HG03378 (cell line): Measurements from ENCODE around the gene GAB1.

Experiments used
- ATAC-seq: cut with Tn5 transposase; IDR thresholded peaks from one replicate; pipeline ENCODE4 v1.9.1; 2021; ENCODE audit warnings: mild to moderate bottlenecking, moderate library complexity; ENCODE audit not compliant: unreplicated experiment

The GAB1 gene

GRCh38 chr4:143357161-143357845 lies 20.6 kb downstream of the GAB1 start:
- ATAC-seq: no peak

- ATAC-seq: no peak
These were observed 21.7 kb downstream of the GAB1 start for GRCh38 chr4:143358419-143358818.

DNA sequence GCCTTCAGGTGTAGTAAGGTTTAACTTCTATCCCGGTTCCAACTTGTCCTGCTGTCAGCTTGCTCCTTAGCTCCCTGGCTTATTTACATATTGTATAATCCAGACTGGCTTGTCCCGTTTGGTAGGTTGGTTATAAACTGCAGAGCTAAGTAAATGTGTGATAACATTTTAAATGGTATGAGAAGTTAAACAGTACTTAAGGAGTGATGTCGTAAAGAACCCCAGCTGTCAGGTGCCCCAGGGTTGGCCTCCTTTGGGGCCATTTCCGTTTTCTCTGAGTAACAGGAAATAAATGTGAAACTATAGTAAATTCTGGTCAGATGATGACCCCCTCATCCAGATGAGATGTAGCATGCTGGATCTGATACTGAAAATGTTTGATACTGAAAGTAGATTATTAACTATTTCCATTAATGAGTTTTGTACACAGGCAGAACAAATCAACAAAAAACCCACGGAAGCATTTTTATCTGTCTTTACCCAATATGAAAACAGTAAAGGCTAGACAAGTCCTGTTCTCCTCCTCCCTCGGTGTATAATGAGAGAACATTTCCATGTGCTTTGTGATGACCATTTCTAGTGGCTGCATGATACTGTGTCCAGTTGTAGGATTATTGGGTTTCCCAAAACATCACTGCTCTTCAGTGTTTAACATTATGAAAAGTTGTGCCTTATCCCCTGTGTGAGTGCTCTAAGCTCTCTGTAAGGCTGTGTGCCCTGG lies 22.4 kb downstream of the GAB1 start:
- ATAC-seq: peak; percentile 90

DNA sequence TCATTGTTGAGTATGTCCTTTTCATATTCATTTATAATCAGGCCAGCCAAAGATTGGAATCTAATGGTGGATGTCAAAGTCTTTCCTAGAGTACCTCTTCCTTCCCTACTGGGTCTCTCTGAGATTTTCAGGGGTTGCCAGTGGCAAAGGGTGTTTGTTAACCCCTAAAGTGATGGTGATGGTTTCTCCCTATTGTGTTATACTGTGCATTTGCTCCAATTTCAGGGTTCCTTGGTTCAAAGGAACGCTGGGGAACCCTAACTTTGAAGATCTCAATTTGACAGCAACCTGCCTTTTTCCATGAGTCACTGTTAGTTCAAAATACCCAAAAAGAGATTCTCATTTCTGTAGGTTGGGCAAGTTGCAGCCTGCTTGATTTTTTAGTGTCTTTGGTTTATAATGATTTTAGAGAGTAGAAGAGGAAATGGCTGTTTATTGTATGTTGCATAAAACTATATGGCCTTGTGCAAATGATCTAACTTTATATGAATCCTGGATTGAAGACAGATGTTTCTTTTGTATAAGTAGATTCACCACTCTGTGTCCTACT lies 23.0 kb downstream of the GAB1 start:
- no peak for ATAC-seq

DNA sequence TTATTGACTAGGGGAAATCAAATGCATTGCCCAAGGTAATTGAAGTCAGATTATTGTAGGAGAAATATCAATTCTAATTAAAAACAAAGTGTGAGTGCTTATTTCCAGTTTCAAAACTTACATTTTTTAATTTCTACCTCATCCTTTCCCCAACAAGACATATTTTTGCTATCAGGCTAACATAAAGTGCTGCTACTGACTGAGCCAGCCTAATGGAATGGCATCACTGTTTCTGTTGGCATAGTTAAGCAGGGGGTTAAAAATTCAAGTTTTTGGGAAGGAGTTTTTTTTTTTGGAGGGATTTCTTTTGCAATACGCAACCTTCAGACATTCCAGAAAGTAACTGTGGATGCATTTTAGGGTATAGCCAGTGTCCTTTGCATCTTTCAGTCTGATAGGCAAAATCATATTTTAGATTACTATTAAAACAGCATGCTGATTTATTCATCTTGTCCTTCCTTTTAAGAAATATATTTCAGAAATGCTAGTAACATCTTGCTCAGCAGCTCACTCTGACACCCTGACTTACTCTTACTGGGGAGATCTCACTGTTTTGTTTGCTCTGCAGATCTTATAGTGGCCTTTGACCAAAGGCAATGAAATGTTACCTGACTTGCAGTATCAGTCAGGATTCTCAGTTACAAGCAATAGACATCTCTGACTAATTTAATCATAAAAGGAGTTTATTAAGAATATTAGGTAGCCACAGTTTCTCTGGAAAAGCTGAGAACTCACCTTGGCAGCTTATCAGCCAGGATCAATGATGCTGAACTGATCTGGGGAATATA lies 24.4 kb downstream of the GAB1 start:
- ATAC-seq: no peak

- no peak for ATAC-seq
These were observed 25.8 kb downstream of the GAB1 start for GRCh38 chr4:143362349-143363046.

GRCh38 chr4:143363332-143363731 lies 26.7 kb downstream of the GAB1 start:
- no peak for ATAC-seq

DNA sequence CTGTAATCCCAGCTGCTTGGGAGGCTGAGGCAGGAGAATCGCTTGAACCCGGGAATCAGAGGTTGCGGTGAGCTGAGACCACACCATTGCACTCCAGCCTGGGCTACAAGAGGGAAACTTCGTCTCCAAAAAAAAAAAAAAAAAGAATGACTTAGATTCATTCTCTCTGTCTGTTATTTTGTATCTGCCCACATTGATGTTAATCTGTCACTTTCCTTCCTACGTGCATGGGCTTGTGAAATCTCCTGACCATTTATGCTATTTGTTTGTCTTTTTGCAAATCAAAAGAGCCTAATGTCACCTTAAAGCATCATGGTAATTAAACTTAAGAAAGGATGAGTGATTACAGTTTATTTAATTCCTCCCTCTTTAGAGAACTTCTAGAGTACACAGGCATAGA lies 27.4 kb downstream of the GAB1 start:
- ATAC-seq: no peak

DNA sequence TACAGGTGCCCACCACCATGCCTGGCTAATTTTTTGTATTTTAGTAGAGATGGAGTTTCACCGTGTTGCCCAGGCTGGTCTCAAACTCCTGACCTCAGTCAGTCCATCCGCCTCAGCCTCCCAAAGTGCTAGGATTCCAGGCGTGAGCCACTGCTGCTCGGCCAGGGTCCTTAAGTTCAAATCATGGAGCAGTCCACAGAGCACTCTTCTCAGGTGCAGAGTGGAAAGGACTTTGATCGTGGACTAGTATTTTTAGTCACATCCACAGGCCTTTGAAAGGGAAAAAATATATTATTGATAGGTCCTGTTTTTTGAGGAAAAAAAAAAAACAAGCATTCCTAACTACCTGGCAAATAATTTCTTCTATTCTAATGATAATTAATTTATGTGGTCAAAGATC lies 31.2 kb downstream of the GAB1 start:
- ATAC-seq: no peak

- ATAC-seq: no peak
These were observed 32.9 kb downstream of the GAB1 start for GRCh38 chr4:143369552-143369951.

DNA sequence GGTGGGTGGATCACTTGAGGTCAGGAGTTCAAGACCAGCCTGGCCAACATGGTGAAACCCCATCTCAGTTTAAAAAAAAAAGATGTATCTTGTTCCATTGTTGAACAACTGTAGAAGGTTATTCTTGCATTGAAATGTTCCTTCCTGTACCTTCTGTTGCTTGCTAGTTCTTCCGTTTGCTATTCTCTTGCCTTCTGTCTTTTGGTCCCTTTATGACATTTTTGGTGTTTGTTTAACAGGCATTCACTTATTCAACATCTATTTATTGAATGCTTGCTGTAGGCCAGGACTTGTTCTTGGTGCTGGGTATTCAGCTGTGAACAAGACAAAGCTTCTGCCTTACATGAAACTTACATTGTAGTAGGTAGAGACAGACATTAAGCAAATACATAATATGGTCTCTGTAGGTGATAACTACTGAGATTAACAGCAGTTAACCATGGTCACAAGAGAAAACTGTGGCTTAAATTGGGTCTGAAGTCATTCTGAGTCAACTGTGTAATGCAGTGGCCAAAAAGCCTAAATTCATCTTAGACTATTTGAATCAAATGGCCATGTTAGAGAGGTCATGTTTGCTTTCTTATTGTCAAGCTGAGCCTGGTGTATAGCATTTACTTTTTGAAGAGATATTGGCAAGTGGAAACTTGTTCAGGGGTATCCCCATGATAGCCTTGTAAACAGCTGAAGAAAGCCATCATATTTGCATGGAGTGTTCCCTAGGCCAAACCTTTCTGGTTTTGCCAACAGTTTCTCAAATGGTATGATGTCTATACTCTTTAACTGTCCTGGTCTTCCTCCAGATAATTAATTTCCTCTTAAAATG lies 35.6 kb downstream of the GAB1 start:
- ATAC-seq: peak; percentile 76

GRCh38 chr4:143374255-143374654 lies 37.6 kb downstream of the GAB1 start:
- no peak for ATAC-seq

- no peak for ATAC-seq
These were observed 38.1 kb downstream of the GAB1 start for GRCh38 chr4:143374771-143375170.

DNA sequence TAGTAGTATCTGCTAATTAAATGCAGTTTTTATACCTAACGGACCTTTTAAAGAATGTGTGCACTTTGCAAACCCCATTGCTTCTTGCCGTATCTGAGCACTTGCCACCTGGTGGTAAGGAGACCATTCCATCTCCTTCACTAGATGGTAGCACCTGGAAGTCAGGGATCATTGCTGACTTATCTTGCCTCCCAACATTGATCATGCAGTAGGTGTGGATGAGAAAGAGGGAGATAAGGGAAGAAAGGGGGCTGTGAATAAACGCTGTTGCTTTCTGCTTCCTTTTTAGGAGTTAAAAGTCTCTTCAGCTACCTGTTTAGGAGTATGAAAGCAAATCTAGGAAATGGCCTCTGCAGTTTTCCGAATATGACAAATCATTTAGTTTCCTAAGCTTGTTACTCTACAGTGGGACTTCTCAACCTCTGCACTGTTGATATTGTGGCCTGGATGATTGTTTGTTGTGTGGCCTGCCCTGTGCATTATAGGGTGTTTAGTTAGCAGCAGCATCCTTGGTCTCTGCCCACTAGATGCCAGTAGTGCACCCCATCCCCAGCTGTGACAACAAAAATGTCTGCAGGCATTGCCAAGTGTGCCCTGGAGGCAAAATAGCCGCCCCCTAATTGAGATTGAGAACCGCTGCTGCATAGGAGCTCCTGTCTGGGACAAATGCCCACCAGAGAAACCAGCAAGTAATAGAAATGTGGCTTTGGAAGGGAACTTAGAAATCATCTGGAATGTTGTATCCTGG lies 38.8 kb downstream of the GAB1 start:
- ATAC-seq: peak; percentile 37

- peak; percentile 57 for ATAC-seq
These were observed 41.0 kb downstream of the GAB1 start for GRCh38 chr4:143377611-143378099.

DNA sequence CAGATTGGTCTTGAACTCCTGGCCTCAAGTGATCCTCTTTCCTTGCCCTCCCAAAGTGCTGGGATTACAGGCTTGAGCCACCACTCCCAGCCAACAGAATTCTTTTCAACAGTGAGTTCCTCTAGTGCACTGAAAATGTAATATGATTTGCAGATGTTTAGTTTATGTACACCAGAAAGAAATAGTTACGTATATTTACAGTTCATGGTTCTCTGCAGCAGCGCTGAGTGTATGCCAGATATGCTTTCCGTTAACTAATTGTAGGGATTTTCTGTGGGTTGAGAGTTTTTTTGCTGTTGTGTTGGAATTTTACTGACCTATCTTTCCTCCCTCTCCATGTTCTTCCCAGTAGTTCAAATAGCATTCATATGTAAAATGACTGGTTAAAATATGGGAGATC lies 44.0 kb downstream of the GAB1 start:
- no peak for ATAC-seq

GRCh38 chr4:143381189-143382118 lies 44.8 kb downstream of the GAB1 start:
- ATAC-seq: peak; percentile 44

DNA sequence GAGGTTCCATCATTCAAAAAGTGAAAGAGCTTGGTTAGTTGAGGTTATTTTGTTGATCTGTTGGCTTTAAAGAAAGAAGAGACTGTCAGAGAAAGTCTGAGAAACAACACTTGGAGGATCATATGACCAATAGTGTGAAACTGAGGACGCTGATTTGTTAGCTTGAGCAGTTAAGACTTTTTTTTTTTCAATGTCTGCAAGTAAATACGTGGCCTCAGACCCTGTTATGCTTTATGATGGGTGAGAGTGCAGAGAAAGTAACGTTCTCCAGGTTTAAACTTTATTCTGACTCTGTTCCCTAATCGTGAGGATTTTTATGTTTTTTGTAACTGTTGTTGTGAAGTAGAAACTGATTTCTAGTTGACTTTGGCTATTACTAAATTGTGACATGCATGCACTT lies 45.9 kb downstream of the GAB1 start:
- ATAC-seq: no peak
